HUES6 (cell line): ENCODE measurements around the gene DPH5.

Experiments used
- H3K27ac ChIP-seq: 2 replicates; pipeline ENCODE4 v1.7.0; 2013; ENCODE audit warnings: low read depth, mild to moderate bottlenecking, low read length, inconsistent platforms
- H3K27me3 ChIP-seq: 2 replicates; pipeline ENCODE4 v1.6.1; 2013; ENCODE audit warnings: low read length; ENCODE audit not compliant: control insufficient read depth, insufficient read depth
- H3K36me3 ChIP-seq: 2 replicates; pipeline ENCODE4 v1.6.1; 2013; ENCODE audit warnings: low read length; ENCODE audit not compliant: control insufficient read depth, insufficient read depth
- H3K4me1 ChIP-seq: 2 replicates; pipeline ENCODE4 v1.6.1; 2013; ENCODE audit warnings: low read length; ENCODE audit not compliant: control insufficient read depth, insufficient read depth
- H3K4me3 ChIP-seq: 2 replicates; pipeline ENCODE4 v1.5.1; 2013; ENCODE audit warnings: low read depth, low read length
- H3K9ac ChIP-seq: one replicate; pipeline ENCODE4 v1.6.1; 2013; ENCODE audit warnings: mild to moderate bottlenecking, low read length
- H3K9me3 ChIP-seq: 2 replicates; pipeline ENCODE4 v1.6.1; 2013; ENCODE audit warnings: low read depth, low read length; ENCODE audit not compliant: control insufficient read depth, insufficient read depth

Gene DPH5

DNA sequence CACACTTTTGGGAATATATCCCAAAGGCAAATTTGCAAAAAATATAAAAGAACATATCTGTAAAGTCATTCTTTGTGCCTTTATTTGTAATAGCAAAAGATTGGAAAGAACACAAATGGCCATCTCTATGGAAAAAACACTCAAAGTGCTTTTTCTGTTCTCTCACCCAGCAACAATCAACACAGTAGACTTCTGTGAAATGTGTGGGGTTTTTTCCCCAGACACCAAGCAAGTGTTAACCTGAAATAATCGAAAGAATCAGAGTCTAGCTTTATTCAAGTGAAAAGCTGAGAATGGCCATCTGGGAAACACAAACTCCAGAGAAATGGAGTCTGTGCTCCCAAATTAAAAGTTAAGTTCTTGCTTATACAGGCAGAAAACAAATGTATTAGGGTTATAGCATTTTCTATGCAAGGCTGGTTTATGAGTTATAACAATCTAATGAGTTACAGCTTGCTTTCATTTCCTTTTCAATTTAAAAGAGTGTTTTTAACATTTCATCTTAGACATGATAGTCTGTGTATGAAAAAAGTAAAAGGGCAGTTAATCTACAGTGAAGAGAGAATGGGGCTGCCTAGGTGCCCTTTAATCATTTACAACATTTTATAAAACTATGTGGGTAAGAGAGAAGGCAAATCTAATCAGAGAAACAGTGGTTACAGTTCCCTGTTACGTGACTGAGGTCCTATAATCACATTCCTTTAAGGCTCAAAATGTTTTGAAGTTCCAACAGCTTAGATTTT lies 83.1 kb downstream of the DPH5 start:
- Histone ChIP-seq H3K4me1 (no peaks in the 10 kb centered on the region), H3K4me3 (no peak overlapping the region), H3K27me3 (no peaks in the 10 kb centered on the region), H3K9ac (no peak overlapping the region), H3K36me3 (peaks cover 36% of the 10 kb centered on the region), H3K9me3 (no peaks in the 10 kb centered on the region), H3K27ac (no peak overlapping the region)

GRCh38 chr1:100941580-100942216 lies 83.9 kb downstream of the DPH5 start:
- H3K9me3 ChIP-seq = no peaks in the 10 kb centered on the region
- H3K27ac ChIP-seq = no peak overlapping the region
- H3K4me1 ChIP-seq = no peaks in the 10 kb centered on the region
- H3K36me3 ChIP-seq = peaks cover 44% of the 10 kb centered on the region
- H3K27me3 ChIP-seq = no peaks in the 10 kb centered on the region
- H3K4me3 ChIP-seq = no peak overlapping the region
- H3K9ac ChIP-seq = no peak overlapping the region

GRCh38 chr1:100941098-100941527 lies 84.5 kb downstream of the DPH5 start:
- no peaks in the 10 kb centered on the region for H3K9me3 ChIP-seq
- H3K27ac ChIP-seq = no peak overlapping the region
- no peak overlapping the region for H3K9ac ChIP-seq
- no peaks in the 10 kb centered on the region for H3K27me3 ChIP-seq
- no peaks in the 10 kb centered on the region for H3K4me1 ChIP-seq
- H3K4me3 ChIP-seq = no peak overlapping the region
- H3K36me3 ChIP-seq = peaks cover 49% of the 10 kb centered on the region
